ENCODE data around the gene GDF7. TPM values are rescaled to one million over a fixed set of nuclear protein-coding genes. Genes with fewer than 3 reads are reported as not detected.

Gene GDF7
- total and polyA plus RNA-seq, 10 of the 15 experiments (the other 5 are each of a cell fraction or from before 2014, with no cell fraction given): 0.02 to 0.11 (median 0.04) TPM; not detected in 1

DNA sequence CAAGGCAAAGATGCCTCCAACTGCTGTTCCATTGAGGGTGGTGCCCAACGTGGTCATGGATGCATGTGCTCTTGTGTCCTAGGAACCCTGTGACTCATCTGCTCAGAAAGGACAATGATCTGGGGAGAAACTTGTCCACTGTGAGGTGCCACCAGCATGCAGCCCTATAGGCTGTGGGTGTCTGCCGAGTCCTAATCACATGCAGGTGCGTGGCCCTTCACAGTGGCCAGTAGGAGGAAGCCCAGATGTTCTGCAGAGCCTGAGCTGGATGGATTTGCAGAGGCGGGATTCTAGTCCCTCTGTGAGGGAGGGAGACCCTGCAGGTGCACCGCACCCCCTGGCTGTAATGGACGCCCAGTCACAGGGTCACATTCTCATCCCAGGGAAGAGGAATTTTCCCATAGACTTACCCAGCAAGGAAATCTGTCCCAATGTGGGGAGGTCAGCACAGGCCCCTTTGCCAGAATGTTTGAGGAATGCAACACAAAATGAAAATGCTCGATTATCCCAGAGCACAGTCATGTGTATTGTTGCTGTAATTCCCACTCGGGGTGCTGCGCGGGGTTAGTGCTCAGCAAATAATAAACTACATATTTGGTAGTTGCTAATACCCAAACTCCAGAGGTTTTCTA, 13.9 kb downstream of the GDF7 start:
- Histone ChIP-seq H3K79me2 (ENCODE audit: control insufficient read depth, insufficient read depth, low read length) (no peaks in the 10 kb centered on the region), H3K4me2 (ENCODE audit: control insufficient read depth, insufficient read depth) (no peak overlapping the region), H3K27me3 (replicated peaks in 1 of 2; ENCODE audit: control insufficient read depth in 2 of 2, insufficient read depth in 2 of 2, low read length in 1 of 2) (no peaks in the 10 kb centered on the region), H3K4me1 (ENCODE audit: control insufficient read depth, insufficient read depth, low read length) (peaks cover 25% of the 10 kb centered on the region), H3K36me3 (ENCODE audit: control insufficient read depth in 2 of 2, insufficient read depth in 2 of 2, low read length in 1 of 2) (no peaks in the 10 kb centered on the region; a peak in 3 of 4 replicates), H4K20me1 (ENCODE audit: control insufficient read depth, insufficient read depth) (no peaks in the 10 kb centered on the region), H3K9me3 (replicated peaks; ENCODE audit: control insufficient read depth, insufficient read depth, low read length) (no peaks in the 10 kb centered on the region), H2AFZ (ENCODE audit: control insufficient read depth, low read depth, low read length) (no peak overlapping the region), H3K9ac (ENCODE audit: control insufficient read depth, insufficient read depth, low read length) (no peak overlapping the region), H3K4me3 (no peak overlapping the region), H3K27ac (ENCODE audit: control insufficient read depth, insufficient read depth) (no peak overlapping the region)
- ChIA-PET RAD21 (ENCODE audit: unreplicated experiment) (no interaction called here), POLR2A (no interaction called here), SMC1A (ENCODE audit: uncharacterized antibody, unreplicated experiment) (no interaction called here), CTCF (interaction anchor here (1.7 kb wide), 1 partner anchor 268 kb away, joined by 3 read pairs; no protein-coding TSS in a partner anchor)
- intact Hi-C loops (cut with micrococcal nuclease; ENCODE audit: unreplicated experiment): no loop called here
- FAIRE-seq (no peak), ATAC-seq (no peak), DNase-seq (ENCODE audit: low read depth, low spot score) (no peak)
- TF ChIP-seq NFIC (IDR thresholded peaks at IDR 0.05; ENCODE audit: low read depth, low read length) (no peak), SIN3A (IDR thresholded peaks at IDR 0.05; ENCODE audit: low read depth, low read length) (no peak), RELA (IDR thresholded peaks at IDR 0.05; ENCODE audit: borderline replicate concordance, partially characterized antibody) (no peak), POLR2AphosphoS5 (IDR thresholded peaks at IDR 0.05; ENCODE audit: low read length) (no peak), STAT1 (conservative IDR thresholded peaks at IDR 0.05) (no peak), YBX1 (IDR thresholded peaks at IDR 0.05) (no peak), RB1 (IDR thresholded peaks at IDR 0.05; ENCODE audit: borderline replicate concordance) (no peak), ZNF384 (IDR thresholded peaks at IDR 0.05; ENCODE audit: borderline replicate concordance, low read depth, low read length) (no peak), LARP7 (IDR thresholded peaks at IDR 0.05) (no peak)
- TF ChIP-seq, protein P1, sequence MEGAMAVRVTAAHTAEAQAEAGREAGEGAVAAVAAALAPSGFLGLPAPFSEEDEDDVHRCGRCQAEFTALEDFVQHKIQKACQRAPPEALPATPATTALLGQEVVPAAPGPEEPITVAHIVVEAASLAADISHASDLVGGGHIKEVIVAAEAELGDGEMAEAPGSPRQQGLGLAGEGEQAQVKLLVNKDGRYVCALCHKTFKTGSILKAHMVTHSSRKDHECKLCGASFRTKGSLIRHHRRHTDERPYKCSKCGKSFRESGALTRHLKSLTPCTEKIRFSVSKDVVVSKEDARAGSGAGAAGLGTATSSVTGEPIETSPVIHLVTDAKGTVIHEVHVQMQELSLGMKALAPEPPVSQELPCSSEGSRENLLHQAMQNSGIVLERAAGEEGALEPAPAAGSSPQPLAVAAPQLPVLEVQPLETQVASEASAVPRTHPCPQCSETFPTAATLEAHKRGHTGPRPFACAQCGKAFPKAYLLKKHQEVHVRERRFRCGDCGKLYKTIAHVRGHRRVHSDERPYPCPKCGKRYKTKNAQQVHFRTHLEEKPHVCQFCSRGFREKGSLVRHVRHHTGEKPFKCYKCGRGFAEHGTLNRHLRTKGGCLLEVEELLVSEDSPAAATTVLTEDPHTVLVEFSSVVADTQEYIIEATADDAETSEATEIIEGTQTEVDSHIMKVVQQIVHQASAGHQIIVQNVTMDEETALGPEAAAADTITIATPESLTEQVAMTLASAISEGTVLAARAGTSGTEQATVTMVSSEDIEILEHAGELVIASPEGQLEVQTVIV (IDR thresholded peaks at IDR 0.05; ENCODE audit: borderline replicate concordance, partially characterized antibody): no peak
- TF ChIP-seq, protein P2, sequence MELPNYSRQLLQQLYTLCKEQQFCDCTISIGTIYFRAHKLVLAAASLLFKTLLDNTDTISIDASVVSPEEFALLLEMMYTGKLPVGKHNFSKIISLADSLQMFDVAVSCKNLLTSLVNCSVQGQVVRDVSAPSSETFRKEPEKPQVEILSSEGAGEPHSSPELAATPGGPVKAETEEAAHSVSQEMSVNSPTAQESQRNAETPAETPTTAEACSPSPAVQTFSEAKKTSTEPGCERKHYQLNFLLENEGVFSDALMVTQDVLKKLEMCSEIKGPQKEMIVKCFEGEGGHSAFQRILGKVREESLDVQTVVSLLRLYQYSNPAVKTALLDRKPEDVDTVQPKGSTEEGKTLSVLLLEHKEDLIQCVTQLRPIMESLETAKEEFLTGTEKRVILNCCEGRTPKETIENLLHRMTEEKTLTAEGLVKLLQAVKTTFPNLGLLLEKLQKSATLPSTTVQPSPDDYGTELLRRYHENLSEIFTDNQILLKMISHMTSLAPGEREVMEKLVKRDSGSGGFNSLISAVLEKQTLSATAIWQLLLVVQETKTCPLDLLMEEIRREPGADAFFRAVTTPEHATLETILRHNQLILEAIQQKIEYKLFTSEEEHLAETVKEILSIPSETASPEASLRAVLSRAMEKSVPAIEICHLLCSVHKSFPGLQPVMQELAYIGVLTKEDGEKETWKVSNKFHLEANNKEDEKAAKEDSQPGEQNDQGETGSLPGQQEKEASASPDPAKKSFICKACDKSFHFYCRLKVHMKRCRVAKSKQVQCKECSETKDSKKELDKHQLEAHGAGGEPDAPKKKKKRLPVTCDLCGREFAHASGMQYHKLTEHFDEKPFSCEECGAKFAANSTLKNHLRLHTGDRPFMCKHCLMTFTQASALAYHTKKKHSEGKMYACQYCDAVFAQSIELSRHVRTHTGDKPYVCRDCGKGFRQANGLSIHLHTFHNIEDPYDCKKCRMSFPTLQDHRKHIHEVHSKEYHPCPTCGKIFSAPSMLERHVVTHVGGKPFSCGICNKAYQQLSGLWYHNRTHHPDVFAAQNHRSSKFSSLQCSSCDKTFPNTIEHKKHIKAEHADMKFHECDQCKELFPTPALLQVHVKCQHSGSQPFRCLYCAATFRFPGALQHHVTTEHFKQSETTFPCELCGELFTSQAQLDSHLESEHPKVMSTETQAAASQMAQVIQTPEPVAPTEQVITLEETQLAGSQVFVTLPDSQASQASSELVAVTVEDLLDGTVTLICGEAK (IDR thresholded peaks at IDR 0.05; ENCODE audit: borderline replicate concordance): no peak
- 99% methylated on average over 10 of the region's 10 CpGs for WGBS (ENCODE audit: insufficient coverage, insufficient replicate concordance, low lambda C conversion rate, missing lambda C conversion rate)
- BruUV-seq (replicated peaks): no TSS peak
- in situ Hi-C loops (cut with MboI): no loop called here
